Esophagus muscularis mucosa (tissue), 3 donors: Measurements from ENCODE around the gene TTC27.
"Not testable (repeated sequence)": the region's sequence is repeated elsewhere in the genome, so short reads cannot be mapped to it uniquely, and the experiment has no call there.

ENCODE experiments used
- POLR2A ChIP-seq: fragments of 450-650 bp; IDR thresholded peaks from one replicate; pipeline ENCODE4 v1.6.1; 2017; ENCODE audit warnings: antibody characterized with exemption, moderate library complexity, mild to moderate bottlenecking, low read depth
- POLR2AphosphoS5 ChIP-seq, 2 donors: sonication (generic); formaldehyde crosslinking; IDR thresholded peaks; one replicate each; pipeline ENCODE4 v1.6.1; 2017; ENCODE audit warnings: antibody characterized with exemption in 2 of 2
- TF ChIP-seq, protein P1 (sequence below), 3 experiments: fragments of 200-600 bp in 2 of 3; fragments of 450-650 bp in 1 of 3; sonication (generic) in 2 of 3; IDR thresholded peaks; one replicate each; pipeline ENCODE4 v1.5.1; 2017 to 2019; ENCODE audit warnings: antibody characterized with exemption in 3 of 3, mild to moderate bottlenecking in 2 of 3, moderate library complexity in 1 of 3

DNA sequence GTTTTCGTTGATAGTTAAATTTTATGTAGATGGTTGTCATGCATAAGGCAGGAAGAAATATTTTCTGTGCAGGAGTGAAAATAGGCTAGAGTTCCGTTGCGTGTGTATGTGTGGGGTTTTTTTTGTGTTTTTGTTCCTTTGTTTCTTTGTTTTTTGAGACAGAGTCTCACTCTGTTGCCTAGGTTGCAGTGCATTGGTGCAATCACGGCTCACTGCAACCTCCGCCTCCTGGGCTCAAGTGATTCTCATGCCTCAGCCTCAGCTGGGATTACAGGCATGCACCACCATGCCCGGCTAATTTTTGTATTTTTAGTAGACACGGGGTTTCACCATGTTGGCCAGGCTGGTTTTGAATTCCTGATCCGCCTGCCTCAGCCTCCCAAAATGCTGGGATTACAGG is 103.1 kb downstream of the TTC27 start:
- not testable (repeated sequence) for TF ChIP-seq POLR2A; POLR2AphosphoS5 (IDR thresholded peaks at IDR 0.05)
- TF ChIP-seq, protein P1, sequence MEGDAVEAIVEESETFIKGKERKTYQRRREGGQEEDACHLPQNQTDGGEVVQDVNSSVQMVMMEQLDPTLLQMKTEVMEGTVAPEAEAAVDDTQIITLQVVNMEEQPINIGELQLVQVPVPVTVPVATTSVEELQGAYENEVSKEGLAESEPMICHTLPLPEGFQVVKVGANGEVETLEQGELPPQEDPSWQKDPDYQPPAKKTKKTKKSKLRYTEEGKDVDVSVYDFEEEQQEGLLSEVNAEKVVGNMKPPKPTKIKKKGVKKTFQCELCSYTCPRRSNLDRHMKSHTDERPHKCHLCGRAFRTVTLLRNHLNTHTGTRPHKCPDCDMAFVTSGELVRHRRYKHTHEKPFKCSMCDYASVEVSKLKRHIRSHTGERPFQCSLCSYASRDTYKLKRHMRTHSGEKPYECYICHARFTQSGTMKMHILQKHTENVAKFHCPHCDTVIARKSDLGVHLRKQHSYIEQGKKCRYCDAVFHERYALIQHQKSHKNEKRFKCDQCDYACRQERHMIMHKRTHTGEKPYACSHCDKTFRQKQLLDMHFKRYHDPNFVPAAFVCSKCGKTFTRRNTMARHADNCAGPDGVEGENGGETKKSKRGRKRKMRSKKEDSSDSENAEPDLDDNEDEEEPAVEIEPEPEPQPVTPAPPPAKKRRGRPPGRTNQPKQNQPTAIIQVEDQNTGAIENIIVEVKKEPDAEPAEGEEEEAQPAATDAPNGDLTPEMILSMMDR (IDR thresholded peaks at IDR 0.05), result not testable (repeated sequence)
